T-helper 2 cell treated with Interferon-gamma antibody and Interleukin-4, amounts not matched to agents 5 μg/mL and 100 μg/mL, for 36 hours (primary cell): ENCODE data around the gene GALNT17.

ENCODE experiments used
- DNase-seq: peaks from one replicate; pipeline ENCODE4 v3.0.0; 2021; ENCODE audit warnings: low spot score
- H3K27ac Mint-ChIP-seq: one replicate; pipeline ENCODE4 v1.8.0; 2021; ENCODE audit warnings: mild to moderate bottlenecking, mixed read lengths
- H3K27me3 Mint-ChIP-seq: one replicate; pipeline ENCODE4 v1.8.0; 2021; ENCODE audit warnings: low read depth, mixed read lengths
- H3K36me3 Mint-ChIP-seq: one replicate; pipeline ENCODE4 v1.8.0; 2021; ENCODE audit warnings: low read depth, mixed read lengths
- H3K4me1 Mint-ChIP-seq: one replicate; pipeline ENCODE4 v1.8.0; 2021; ENCODE audit warnings: low read depth, mixed read lengths
- H3K4me3 Mint-ChIP-seq: one replicate; pipeline ENCODE4 v1.8.0; 2022; ENCODE audit warnings: mild to moderate bottlenecking, moderate library complexity, mixed read lengths
- H3K9me3 Mint-ChIP-seq: one replicate; pipeline ENCODE4 v1.8.0; 2021; ENCODE audit warnings: mixed read lengths

Gene GALNT17

GRCh38 chr7:71477441-71477840 is 345.5 kb downstream of the GALNT17 start:
- no peaks in the 10 kb centered on the region for H3K27me3 Mint-ChIP-seq
- H3K4me3 Mint-ChIP-seq = no peak overlapping the region
- DNase-seq = no peak
- no peaks in the 10 kb centered on the region for H3K36me3 Mint-ChIP-seq
- no peak overlapping the region for H3K27ac Mint-ChIP-seq
- H3K4me1 Mint-ChIP-seq = no peaks in the 10 kb centered on the region
- peaks cover 29% of the 10 kb centered on the region for H3K9me3 Mint-ChIP-seq

DNA sequence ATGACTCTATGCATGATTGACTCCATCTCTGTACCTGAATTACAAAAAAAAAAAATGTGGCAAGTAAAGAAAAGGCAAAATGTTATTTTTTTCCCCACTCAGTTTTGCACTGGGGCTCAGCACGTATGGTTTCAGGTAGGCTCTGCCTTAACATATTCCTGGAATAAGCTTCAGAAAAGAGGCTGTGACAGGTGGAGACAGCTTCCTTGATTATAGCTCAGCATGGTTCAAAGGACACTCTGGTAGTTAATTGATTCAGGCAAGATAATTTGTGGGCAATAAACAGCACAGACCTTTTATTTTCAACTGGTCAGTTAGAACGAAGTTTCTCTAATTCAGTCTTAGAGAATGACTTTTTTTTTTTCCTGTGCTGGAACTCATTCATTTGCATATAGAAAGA is 347.3 kb downstream of the GALNT17 start:
- no peak for DNase-seq

GRCh38 chr7:71480791-71481190 is 348.8 kb downstream of the GALNT17 start:
- Mint-ChIP-seq H3K27me3 (no peaks in the 10 kb centered on the region), H3K4me1 (no peaks in the 10 kb centered on the region), H3K9me3 (peaks cover 29% of the 10 kb centered on the region), H3K27ac (no peak overlapping the region), H3K36me3 (no peaks in the 10 kb centered on the region), H3K4me3 (no peak overlapping the region)
- no peak for DNase-seq

More for the DNA sequence above, 347.3 kb downstream of the GALNT17 start:
- Mint-ChIP-seq H3K27me3 (no peaks in the 10 kb centered on the region), H3K36me3 (no peaks in the 10 kb centered on the region), H3K27ac (no peak overlapping the region), H3K4me3 (no peak overlapping the region), H3K9me3 (peaks cover 28% of the 10 kb centered on the region), H3K4me1 (no peaks in the 10 kb centered on the region)

DNA sequence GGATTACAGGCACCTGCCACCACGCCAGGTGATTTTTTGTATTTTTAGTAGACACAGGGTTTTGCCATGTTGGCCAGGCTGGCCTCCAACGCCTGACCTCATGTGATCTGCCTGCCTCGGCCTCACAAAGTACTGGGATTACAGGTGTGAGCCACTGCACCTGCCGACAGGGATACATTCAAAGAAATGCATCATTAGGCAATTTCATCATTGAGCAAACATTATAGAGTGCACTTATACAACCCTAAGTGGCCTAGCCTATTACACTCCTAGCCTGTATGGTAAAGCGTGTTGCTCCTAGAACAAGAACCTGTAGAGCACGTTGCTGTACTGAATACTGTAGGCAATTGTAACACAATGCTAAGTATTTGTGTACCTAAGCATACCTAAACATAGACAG is 350.3 kb downstream of the GALNT17 start:
- peaks cover 31% of the 10 kb centered on the region for H3K9me3 Mint-ChIP-seq
- no peak overlapping the region for H3K4me3 Mint-ChIP-seq
- H3K27ac Mint-ChIP-seq = no peak overlapping the region
- H3K4me1 Mint-ChIP-seq = no peaks in the 10 kb centered on the region
- no peaks in the 10 kb centered on the region for H3K27me3 Mint-ChIP-seq
- DNase-seq = no peak
- no peaks in the 10 kb centered on the region for H3K36me3 Mint-ChIP-seq

GRCh38 chr7:71484380-71484779 is 352.4 kb downstream of the GALNT17 start:
- Mint-ChIP-seq H3K27me3 (no peaks in the 10 kb centered on the region), H3K4me3 (no peak overlapping the region), H3K36me3 (no peaks in the 10 kb centered on the region), H3K9me3 (peaks cover 30% of the 10 kb centered on the region), H3K4me1 (no peaks in the 10 kb centered on the region), H3K27ac (no peak overlapping the region)
- DNase-seq = no peak

DNA sequence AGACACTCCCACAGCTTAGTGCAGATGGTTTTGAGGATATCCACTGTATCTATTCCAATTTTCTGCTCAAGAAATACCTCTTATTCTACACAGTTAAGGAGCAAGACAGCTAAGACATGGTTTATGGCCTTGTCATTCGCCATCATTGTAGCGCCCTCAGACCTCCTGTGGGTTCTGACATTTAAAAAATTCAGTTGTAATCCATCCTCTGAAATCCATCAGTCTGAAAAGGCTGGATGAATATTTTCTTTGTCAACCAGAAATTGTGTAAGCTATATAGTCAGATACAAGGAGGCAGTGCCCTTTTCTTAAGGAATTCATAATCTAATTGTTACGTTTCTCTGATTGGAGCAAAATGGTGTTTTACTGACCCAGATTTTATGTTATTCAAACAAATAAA is 353.6 kb downstream of the GALNT17 start:
- Mint-ChIP-seq H3K4me1 (no peaks in the 10 kb centered on the region), H3K27me3 (no peaks in the 10 kb centered on the region), H3K36me3 (no peaks in the 10 kb centered on the region), H3K9me3 (peaks cover 29% of the 10 kb centered on the region), H3K27ac (no peak overlapping the region), H3K4me3 (no peak overlapping the region)
- DNase-seq = no peak

- no peak for DNase-seq
- Mint-ChIP-seq H3K27ac (no peak overlapping the region), H3K9me3 (peaks cover 29% of the 10 kb centered on the region), H3K4me3 (no peak overlapping the region), H3K4me1 (no peaks in the 10 kb centered on the region), H3K27me3 (no peaks in the 10 kb centered on the region), H3K36me3 (no peaks in the 10 kb centered on the region)
Observed at GRCh38 chr7:71486414-71486813, 354.5 kb downstream of the GALNT17 start.

DNA sequence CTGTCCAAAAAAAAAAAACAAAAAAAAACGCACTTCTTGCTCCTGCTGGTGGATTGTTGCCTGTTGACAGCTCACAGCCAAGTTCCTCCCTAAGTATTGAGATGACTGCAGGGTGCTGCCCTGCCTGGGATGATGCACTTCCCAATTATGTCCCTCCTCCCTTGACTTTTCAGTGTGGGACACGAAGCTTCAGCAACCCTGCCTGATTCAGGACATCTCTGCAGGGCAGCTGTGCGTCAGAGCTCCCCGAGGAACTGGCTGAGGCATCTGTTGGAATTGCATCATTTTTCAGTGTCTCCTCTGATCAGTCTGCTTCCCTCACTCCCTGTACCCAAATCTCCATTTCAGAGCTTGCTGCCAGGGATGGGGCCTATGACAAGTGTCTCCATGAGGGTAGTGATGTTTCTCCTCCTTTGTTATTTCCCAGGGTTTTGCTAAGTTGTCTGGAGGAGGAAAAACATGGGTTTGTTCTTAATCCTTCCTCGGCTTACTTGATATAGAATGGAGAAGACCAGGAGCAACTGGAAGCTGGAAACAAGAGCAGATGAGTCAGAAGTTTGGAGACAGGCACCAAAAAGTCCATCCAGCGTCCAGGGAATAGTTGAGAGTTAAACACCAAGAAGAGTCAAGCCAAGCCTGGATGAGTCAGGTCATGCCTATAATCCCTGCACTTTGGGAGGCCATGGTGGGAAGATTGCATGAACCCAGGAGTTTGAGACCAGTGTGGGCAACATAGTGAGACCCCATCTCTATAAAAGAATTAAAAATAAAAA is 355.1 kb downstream of the GALNT17 start:
- H3K27me3 Mint-ChIP-seq = no peaks in the 10 kb centered on the region

DNA sequence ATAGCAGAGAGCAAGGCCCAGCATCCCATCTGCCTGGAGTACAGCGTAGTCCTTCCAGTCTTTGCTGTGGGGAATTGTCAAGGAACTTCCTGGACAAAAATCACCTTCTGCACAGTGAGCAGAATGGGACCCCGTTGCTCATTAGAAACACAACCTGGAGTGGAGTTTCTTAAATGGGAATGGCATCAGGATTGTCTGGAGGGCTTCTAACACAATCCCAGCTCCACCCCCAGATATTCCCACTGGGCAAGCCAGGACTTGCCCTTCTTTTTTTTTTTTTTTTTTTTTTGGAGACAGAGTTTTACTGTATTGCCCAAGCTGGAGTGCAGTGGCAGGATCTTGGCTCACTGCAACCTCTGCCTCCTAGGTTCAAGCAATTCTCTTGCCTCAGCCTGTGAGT is 356.4 kb downstream of the GALNT17 start:
- Mint-ChIP-seq H3K4me3 (no peak overlapping the region), H3K36me3 (no peaks in the 10 kb centered on the region), H3K27me3 (no peaks in the 10 kb centered on the region), H3K9me3 (peaks cover 33% of the 10 kb centered on the region), H3K4me1 (no peaks in the 10 kb centered on the region), H3K27ac (no peak overlapping the region)
- no peak for DNase-seq

More for the DNA sequence above, 355.1 kb downstream of the GALNT17 start:
- Mint-ChIP-seq H3K27ac (no peak overlapping the region), H3K4me3 (no peak overlapping the region), H3K4me1 (no peaks in the 10 kb centered on the region), H3K36me3 (no peaks in the 10 kb centered on the region), H3K9me3 (peaks cover 25% of the 10 kb centered on the region)
- no peak for DNase-seq

DNA sequence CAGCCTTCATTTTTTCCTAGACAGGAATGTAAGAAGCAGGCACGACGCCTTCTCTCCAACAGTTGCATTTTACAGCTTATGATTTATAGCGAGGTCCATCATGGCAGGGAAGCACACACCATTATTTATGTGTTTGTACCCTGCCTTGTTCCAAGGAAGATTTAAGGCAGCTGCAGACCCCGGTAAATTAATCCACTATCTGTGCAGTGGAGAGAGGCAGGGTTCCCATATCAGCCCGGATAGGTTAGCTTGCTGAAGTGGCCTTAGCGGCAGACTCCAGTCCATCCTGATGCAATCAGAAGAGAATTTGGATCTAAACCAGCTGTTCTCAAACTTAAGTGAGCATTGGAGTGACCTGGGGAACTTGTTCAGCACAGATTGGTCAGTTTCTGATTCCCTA is 359.4 kb downstream of the GALNT17 start:
- H3K9me3 Mint-ChIP-seq = peaks cover 36% of the 10 kb centered on the region
- no peak for DNase-seq
- no peak overlapping the region for H3K27ac Mint-ChIP-seq
- H3K36me3 Mint-ChIP-seq = no peaks in the 10 kb centered on the region
- H3K27me3 Mint-ChIP-seq = no peaks in the 10 kb centered on the region
- H3K4me3 Mint-ChIP-seq = no peak overlapping the region
- H3K4me1 Mint-ChIP-seq = no peaks in the 10 kb centered on the region

DNA sequence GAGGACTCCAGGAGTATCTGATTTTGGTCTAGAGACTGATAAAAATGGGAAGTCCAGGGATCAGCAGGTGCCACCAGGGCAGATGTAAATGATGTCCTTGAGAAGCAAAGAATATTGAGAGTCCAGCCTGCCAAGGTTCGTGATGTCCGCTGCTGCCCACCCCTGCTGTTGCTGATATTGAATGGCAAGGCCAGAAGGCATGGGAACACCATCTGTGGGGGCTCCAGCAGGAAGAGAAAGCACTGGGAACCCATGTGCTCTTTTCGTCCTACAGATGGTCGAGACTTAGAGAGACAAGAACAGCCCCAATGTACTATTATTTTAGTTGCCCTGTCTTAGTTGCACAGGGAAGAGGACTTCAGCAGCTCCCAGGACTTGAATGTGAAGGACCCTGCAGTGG is 363.9 kb downstream of the GALNT17 start:
- Mint-ChIP-seq H3K4me3 (no peak overlapping the region), H3K9me3 (peaks cover 40% of the 10 kb centered on the region), H3K27ac (no peak overlapping the region), H3K27me3 (no peaks in the 10 kb centered on the region), H3K4me1 (no peaks in the 10 kb centered on the region), H3K36me3 (no peaks in the 10 kb centered on the region)
- DNase-seq = no peak

GRCh38 chr7:71497256-71497946 is 365.5 kb downstream of the GALNT17 start:
- no peaks in the 10 kb centered on the region for H3K27me3 Mint-ChIP-seq
- peaks cover 46% of the 10 kb centered on the region for H3K9me3 Mint-ChIP-seq
- no peaks in the 10 kb centered on the region for H3K4me1 Mint-ChIP-seq
- no peak overlapping the region for H3K27ac Mint-ChIP-seq
- H3K4me3 Mint-ChIP-seq = no peak overlapping the region
- no peaks in the 10 kb centered on the region for H3K36me3 Mint-ChIP-seq
- no peak for DNase-seq

DNA sequence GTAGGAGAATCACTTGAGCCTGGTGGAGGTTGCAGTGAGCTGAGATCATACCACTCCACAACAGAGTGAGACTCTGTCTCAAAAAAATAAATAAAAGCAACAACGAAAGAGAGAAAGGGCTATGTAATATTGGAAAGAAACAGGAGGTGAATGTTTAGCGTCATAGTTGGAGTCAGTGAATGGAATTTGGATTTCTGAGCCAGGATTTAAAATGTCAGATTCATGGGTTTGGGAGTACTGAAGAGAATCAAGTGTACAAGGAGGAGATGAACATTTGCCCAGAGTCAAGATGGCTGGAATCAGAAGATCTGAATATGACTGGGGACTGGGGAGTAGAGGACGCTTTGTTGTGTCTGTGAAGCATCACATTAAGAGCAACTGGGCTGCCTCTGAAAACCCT is 366.4 kb downstream of the GALNT17 start:
- H3K27ac Mint-ChIP-seq = no peak overlapping the region
- H3K4me1 Mint-ChIP-seq = no peaks in the 10 kb centered on the region
- H3K4me3 Mint-ChIP-seq = no peak overlapping the region
- H3K27me3 Mint-ChIP-seq = no peaks in the 10 kb centered on the region
- no peak for DNase-seq
- no peaks in the 10 kb centered on the region for H3K36me3 Mint-ChIP-seq
- peaks cover 46% of the 10 kb centered on the region for H3K9me3 Mint-ChIP-seq

DNA sequence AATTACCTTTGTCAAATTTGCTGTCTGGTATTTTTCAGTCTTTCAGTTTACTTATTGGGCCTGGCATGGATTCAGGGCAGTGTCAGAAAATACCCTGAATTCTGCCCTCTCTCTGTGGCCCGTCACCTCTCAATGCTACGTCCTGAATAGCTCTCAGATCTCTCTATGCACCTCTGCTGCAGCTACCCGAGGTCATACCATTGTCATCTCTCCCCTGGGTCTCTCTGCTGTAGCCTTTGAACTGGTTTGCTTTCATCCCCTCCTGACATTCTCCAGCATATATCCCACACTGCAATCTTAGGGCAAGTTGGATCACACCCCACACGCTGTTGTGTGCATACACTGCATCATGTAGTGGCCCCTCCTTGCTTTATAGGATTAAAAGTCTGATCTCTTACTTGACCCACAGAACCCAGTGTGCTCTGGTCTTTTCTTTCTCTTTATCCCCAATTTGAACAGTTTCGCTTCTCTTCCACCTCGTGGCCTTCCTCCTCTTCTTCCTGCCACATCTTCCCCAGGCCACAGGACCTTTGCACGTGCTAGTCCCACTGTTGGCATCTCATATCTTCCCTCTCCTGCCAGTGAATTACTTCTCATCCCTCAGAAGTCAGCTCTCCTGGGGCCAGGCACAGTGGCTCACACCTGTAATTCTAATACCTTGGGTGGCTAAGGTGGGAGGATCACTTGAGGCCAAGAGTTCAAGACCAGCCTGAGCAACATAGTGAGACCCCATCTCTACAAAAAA is 372.9 kb downstream of the GALNT17 start:
- Mint-ChIP-seq H3K27me3 (no peaks in the 10 kb centered on the region), H3K9me3 (peaks cover 40% of the 10 kb centered on the region), H3K4me1 (no peaks in the 10 kb centered on the region), H3K4me3 (no peak overlapping the region), H3K36me3 (no peaks in the 10 kb centered on the region), H3K27ac (no peak overlapping the region)
- no peak for DNase-seq
